Smooth muscle cell of the coronary artery (primary cell): ENCODE results near the gene NLRP6. TPM values are rescaled to one million over a fixed set of nuclear protein-coding genes. Genes with fewer than 3 reads are reported as not detected.

Experiments used
- total RNA-seq: library from RNA; depleted of rRNA; stranded (reverse); fragments of >200 nt; gene quantifications from 2 replicates; pipeline ENCODE4 v1.2.3, GENCODE V29; 2014; ENCODE audit warnings: low replicate concordance

The NLRP6 gene
- total RNA-seq, result not detected in 2 replicates

DNA sequence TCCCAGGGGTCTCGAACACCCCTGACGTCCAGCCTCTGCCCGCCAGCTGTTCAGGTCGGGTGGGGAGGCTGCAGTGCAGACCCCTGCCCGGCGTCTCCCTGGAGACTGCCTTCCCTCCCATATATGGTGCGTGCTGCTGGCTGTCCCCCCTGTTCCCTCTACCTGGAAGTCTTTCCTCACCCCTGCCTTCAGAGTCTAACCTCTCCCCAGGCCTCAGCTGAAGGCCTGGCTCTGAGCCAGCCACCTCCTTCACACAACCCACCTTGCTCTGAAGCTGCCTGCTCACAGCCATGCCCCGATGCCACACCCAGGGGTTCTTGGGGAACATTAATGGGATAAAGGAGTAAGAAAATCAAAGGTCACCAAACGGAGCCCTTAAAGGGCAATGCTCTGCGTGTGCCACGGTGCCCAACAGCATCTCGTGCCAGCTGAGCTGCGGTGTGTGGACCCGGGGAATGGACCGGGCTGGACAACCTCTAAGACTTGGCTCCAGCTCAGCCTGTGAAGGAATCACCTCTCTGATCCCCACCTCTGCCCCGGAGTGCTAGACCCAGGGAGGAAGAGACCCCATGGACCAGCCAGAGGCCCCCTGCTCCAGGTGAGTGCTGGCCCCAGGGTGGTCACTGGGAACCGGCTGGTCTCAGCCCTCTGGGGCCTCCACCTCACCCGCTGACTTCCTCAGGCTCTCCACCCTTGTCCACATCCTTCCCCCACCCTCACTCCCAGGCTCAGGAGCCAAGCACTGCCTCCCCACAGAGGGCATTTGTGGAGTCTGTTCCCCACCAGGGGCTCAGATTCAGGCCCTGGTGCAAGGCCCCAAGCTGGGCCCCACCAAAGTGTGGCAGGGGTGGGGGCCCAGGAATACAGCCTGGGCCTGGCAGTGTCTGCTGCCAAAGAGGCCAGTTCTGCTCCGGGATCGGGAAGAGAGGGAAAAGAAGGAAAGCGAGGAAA is at the start of gene NLRP6:
Gene NLRP6 (plus strand): TSS at position 407 of the 951 bp plus-strand sequence. CDS start 163 bp downstream, at position 570.

GRCh38 chr11:235997-236773 is 42.0 kb upstream of the NLRP6 start, which contains the start of gene SIRT3:
Gene SIRT3 (minus strand): TSS chr11:236342. CDS start chr11:236328, 14 bp downstream.

GRCh38 chr11:236774-237767 is 41.1 kb upstream of the NLRP6 start, which contains the start of gene PSMD13:
Gene PSMD13 (plus strand): TSS chr11:236976. CDS start chr11:237050, 74 bp downstream.

GRCh38 chr11:288478-289397 is 10.5 kb downstream of the NLRP6 start, which contains the start of gene PGGHG:
Gene PGGHG (plus strand): TSS chr11:289126. CDS start chr11:289817, 691 bp downstream.

DNA sequence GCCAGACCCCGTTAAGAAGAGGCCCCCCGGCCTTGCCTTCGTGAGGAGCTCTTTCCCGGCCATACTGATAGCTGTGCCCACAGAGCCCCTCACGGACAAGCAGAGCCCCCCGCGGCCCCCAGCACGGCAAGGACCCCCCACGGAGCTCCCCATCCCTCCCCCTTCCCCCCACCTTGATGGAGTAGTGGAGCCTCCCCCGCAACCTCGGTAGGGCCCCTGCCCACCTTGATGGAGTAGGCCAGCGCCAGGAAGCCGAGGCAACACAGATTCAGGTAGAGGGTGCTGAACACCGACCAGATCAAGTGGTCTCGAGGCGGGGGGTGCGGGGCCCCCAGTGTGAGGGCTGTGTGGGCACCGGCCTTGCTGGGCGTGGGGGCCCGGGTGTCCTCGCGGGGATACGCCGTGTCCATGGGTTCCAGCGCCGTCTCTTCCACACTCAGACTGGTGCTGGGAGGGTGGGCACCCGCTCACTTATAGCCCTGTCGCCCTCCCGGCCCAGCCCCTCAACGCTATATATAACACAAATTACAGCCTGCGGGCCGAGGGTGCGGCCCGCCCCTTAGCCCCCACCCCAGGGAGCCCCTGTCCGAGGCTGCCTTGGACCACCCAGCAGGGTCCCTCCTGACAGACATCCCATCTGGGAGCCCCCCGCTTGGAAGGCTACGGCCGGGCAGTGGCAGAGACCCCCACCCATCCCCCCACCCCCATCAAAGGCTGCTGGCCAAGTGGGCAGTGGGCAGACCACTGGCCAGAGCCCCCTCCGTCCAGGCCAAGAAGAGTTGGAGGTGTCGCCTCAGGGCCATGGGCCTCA is 21.1 kb downstream of the NLRP6 start, which contains the start of gene IFITM5:
Gene IFITM5 (minus strand): TSS at position 446 of the 811 bp plus-strand sequence. CDS start 36 bp downstream, at position 410.

GRCh38 chr11:307766-308708 is 29.8 kb downstream of the NLRP6 start, which contains the start of gene IFITM2:
Gene IFITM2 (plus strand): TSS chr11:307816. CDS start chr11:308193, 377 bp downstream.

DNA sequence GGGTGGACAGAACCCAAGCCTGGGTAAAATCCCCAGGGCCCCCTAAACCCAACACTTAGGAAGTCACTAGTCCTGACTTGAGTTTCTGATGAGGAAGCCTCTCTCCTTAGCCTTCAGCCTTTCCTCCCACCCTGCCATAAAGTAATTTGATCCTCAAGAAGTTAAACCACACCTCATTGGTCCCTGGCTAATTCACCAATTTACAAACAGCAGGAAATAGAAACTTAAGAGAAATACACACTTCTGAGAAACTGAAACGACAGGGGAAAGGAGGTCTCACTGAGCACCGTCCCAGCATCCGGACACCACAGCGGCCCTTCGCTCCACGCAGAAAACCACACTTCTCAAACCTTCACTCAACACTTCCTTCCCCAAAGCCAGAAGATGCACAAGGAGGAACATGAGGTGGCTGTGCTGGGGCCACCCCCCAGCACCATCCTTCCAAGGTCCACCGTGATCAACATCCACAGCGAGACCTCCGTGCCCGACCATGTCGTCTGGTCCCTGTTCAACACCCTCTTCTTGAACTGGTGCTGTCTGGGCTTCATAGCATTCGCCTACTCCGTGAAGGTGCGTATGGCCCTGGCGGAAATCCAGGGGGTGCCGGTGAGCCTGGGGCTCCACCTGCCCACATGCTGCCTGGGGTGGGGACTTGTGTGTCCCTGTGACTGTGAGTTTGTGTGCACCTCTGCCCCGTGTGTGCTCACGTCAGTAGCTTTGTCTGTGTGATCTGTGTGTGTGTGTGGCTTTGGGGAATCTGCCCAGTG is 35.8 kb downstream of the NLRP6 start, which contains the start of gene IFITM1:
Gene IFITM1 (plus strand): TSS at position 254 of the 767 bp plus-strand sequence. CDS start 131 bp downstream, at position 385.

Other genes with a start within 250 kb of the NLRP6 start
- not detected in 2 replicates for gene SCGB1C1, start 85.3 kb upstream of the NLRP6 start, total RNA-seq
- gene BET1L, start 71.0 kb upstream of the NLRP6 start, total RNA-seq, result 17.9 and 26.1 TPM in 2 replicates
- 185 and 189 TPM in 2 replicates for gene RIC8A, start 70.7 kb upstream of the NLRP6 start, total RNA-seq
- 7.4 and 8.7 TPM in 2 replicates for gene SIRT3, start 42.1 kb upstream of the NLRP6 start, total RNA-seq
- gene PSMD13, start 41.4 kb upstream of the NLRP6 start, total RNA-seq, result 74.6 and 196 TPM in 2 replicates
- 8.8 and 12.3 TPM in 2 replicates for gene PGGHG, start 10.7 kb downstream of the NLRP6 start, total RNA-seq
- gene IFITM5, start 21.1 kb downstream of the NLRP6 start, total RNA-seq, result not detected in 2 replicates
- 63.3 and 214 TPM in 2 replicates for gene IFITM2, start 29.4 kb downstream of the NLRP6 start, total RNA-seq
- 12.6 and 143 TPM in 2 replicates for gene IFITM1, start 35.6 kb downstream of the NLRP6 start, total RNA-seq
- gene IFITM3, start 42.5 kb downstream of the NLRP6 start, total RNA-seq, result 74.6 and 147 TPM in 2 replicates
- 1.1 and 2.8 TPM in 2 replicates for gene B4GALNT4, start 91.1 kb downstream of the NLRP6 start, total RNA-seq
- 0.12 and 0.60 TPM in 2 replicates for gene PKP3, start 115.8 kb downstream of the NLRP6 start, total RNA-seq
- 5.7 and 17.8 TPM in 2 replicates for gene SIGIRR, start 136.6 kb downstream of the NLRP6 start, total RNA-seq
- gene ANO9, start 163.6 kb downstream of the NLRP6 start, total RNA-seq, result not detected in 2 replicates
- 26.9 and 49.1 TPM in 2 replicates for gene PTDSS2, start 171.9 kb downstream of the NLRP6 start, total RNA-seq
- 372 and 844 TPM in 2 replicates for gene RNH1, start 228.8 kb downstream of the NLRP6 start, total RNA-seq